ENCODE results near the gene FBXO11. TPM values are rescaled to one million over a fixed set of nuclear protein-coding genes. Genes with fewer than 3 reads are reported as not detected.

The FBXO11 gene
- total RNA-seq, 8 experiments from 2014 or later: 21.6 to 64.9 (median 46.6) TPM

GRCh38 chr2:47893771-47894170 is 12.5 kb downstream of the FBXO11 start:
- H3K4me1 ChIP-seq (replicated peaks in 1 of 2): peaks cover 7 to 13% of the 10 kb centered on the region in 2 donors
- no peak for ATAC-seq (replicated peaks in 6 of 8)
- whole genome bisulfite sequencing, 10 experiments: 100% methylated on average over 1 of the region's 1 CpG; no CpG with 5 or more reads in 6 of the 10 experiments
- H3K27ac ChIP-seq: no peak overlapping the region
- in situ Hi-C loops (cut with MboI; ENCODE audit: low pct_unique_long_range_greater_than_20kb in 2 of 9, low sequenced_read_pairs in 9 of 9, unreplicated experiment in 9 of 9): no loop called here
- no peak overlapping the region for H3K4me3 ChIP-seq

DNA sequence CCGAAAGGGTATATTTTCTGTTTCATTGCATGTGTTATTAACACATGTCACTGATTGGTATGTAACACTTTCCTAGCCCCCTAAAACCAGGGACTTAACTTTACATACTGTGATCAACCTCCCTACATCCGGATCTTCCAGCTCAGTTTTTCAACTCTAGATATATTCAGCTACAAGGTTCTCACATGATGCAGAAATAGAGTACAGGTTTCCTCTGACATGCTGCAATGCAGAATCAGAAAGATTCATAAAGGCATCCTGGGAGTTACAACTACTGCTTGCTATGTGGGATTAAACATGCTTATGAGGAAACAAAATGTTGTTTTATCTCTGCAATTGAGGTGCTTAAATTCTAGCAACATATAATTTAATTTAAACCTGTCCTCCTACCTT is 14.0 kb downstream of the FBXO11 start:
- ATAC-seq (replicated peaks in 6 of 8): no peak
- 92 to 100% (median 100%) methylated on average over 1 to 2 of the region's 2 CpGs; no CpG with 5 or more reads in 3 of the 10 experiments for WGBS, 10 experiments
- in situ Hi-C loops (cut with MboI; ENCODE audit: low pct_unique_long_range_greater_than_20kb in 2 of 9, low sequenced_read_pairs in 9 of 9, unreplicated experiment in 9 of 9): no loop called here
- Histone ChIP-seq H3K27ac (no peak overlapping the region), H3K4me1 (replicated peaks in 1 of 2) (peaks cover 7 to 12% of the 10 kb centered on the region in 2 donors), H3K4me3 (no peak overlapping the region)

GRCh38 chr2:47891369-47892337 is 14.6 kb downstream of the FBXO11 start:
- in situ Hi-C loops (cut with MboI; ENCODE audit: low pct_unique_long_range_greater_than_20kb in 2 of 9, low sequenced_read_pairs in 9 of 9, unreplicated experiment in 9 of 9): no loop called here
- ATAC-seq (replicated peaks in 6 of 8): peak in 1 of 8 experiments; percentile 38

DNA sequence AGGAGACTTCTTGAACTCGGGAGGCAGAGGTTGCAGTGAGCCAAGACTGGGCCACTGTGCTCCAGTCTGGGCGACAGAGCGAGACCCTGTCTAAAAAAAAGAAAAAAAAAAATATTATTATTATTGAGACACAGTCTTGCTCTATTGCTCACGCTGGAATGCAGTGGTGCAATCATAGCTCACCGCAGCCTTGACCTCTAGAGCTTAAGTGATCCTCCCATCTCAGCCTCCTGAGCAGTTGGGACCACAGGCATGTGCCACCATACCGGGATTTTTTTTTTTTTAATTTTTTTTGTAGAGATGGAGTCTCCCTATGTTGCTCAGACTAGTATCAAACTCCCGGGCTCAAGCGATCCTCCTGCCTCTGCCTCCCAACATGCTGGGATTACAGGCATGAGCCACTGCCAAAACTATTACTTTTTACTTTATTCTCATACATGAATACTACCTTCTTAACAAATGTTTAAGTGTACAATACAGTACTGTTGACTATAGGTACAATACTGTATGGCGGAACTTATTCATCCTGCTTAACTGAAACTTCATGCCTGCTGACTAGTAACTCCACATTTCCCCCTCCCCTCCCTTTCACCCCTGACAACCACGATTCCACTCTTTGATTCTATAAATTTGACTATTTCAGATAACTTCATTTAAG is 15.5 kb downstream of the FBXO11 start:
- WGBS, 10 experiments: 84 to 100% (median 93%) methylated on average over 1 to 9 of the region's 10 CpGs; no CpG with 5 or more reads in 1 of the 10 experiments
- no peak for ATAC-seq (replicated peaks in 6 of 8)
- no peak overlapping the region for H3K27ac ChIP-seq
- peaks cover 7 to 8% of the 10 kb centered on the region in 2 donors for H3K4me1 ChIP-seq (replicated peaks in 1 of 2)
- no peak overlapping the region for H3K4me3 ChIP-seq
- in situ Hi-C loops (cut with MboI; ENCODE audit: low pct_unique_long_range_greater_than_20kb in 2 of 9, low sequenced_read_pairs in 9 of 9, unreplicated experiment in 9 of 9): no loop called here

More at GRCh38 chr2:47891369-47892337, 14.6 kb downstream of the FBXO11 start:
- peaks cover 7 to 8% of the 10 kb centered on the region in 2 donors for H3K4me1 ChIP-seq (replicated peaks in 1 of 2)
- H3K4me3 ChIP-seq: no peak overlapping the region
- 80 to 100% (median 94%) methylated on average over 1 to 2 of the region's 2 CpGs; no CpG with 5 or more reads in 1 of the 10 experiments for WGBS, 10 experiments
- H3K27ac ChIP-seq: no peak overlapping the region

DNA sequence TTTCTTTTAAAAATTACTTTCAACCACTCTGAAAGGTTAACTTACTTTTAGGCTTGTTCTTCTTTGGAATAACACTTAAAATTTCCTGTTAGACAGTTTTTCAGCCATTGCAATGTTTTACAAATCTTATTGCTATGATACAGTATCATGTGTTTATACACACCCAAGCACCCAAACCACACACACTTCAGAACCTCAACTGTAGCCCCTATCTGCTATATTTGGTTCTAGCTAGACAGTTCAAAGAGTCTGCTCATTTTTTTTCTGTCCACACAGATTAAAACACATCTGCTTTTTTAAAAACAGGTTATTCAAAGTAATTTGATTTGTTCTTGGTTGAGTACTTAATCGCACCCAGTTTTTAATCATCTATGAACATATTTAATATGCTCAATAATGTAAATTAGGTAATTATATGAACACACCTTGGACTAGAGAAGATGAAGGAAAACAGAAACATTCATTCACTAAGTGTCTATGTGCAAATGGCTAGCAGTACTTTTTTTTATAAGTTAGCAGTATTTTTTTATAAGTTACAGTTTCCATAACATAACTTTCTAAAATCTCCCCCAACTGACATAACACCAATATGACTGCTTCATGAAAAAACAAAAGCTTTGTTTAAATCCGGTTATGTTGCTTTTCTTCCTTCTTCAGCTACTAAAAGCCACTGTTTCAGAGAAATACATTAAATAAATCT is 17.6 kb downstream of the FBXO11 start:
- WGBS, 10 experiments: 64 to 100% (median 97%) methylated on average over 1 to 2 of the region's 2 CpGs
- in situ Hi-C loops (cut with MboI; ENCODE audit: low pct_unique_long_range_greater_than_20kb in 2 of 9, low sequenced_read_pairs in 9 of 9, unreplicated experiment in 9 of 9): no loop called here
- no peak overlapping the region for H3K27ac ChIP-seq
- peak in 2 of 8 experiments; percentile 37 to 66 for ATAC-seq (replicated peaks in 6 of 8)
- H3K4me3 ChIP-seq: no peak overlapping the region
- peaks cover 3 to 7% of the 10 kb centered on the region in 2 donors for H3K4me1 ChIP-seq (replicated peaks in 1 of 2)

- in situ Hi-C loops (cut with MboI; ENCODE audit: low pct_unique_long_range_greater_than_20kb in 2 of 9, low sequenced_read_pairs in 9 of 9, unreplicated experiment in 9 of 9): no loop called here
- 80 to 100% (median 100%) methylated on average over 1 of the region's 1 CpG; no CpG with 5 or more reads in 4 of the 10 experiments for WGBS, 10 experiments
- no peak overlapping the region for H3K27ac ChIP-seq
- H3K4me3 ChIP-seq: no peak overlapping the region
- ATAC-seq (replicated peaks in 6 of 8): no peak
- H3K4me1 ChIP-seq (replicated peaks in 1 of 2): no peaks in the 10 kb centered on the region
Measured at GRCh38 chr2:47876912-47877311, 29.4 kb downstream of the FBXO11 start.

DNA sequence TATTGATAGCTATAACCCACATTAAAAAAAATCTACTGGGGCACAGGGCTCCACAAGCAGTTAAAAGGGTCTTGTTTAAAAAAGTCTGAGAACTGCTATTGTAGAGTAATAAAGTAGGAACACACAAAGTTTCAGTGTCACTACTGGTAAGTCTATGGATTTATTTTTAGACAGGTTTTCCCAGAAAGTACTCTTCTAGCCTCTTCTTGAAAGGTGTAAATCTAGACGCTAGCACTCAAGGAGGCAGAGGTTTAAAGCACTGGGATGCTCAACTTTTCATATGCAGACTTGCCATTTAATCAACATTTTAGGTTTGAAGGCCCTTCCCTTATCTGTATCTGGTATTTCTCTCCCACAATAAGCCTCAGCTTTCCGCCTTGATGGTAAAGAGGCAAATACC is 33.4 kb downstream of the FBXO11 start:
- WGBS, 10 experiments: 78 to 100% (median 94%) methylated on average over 1 to 2 of the region's 2 CpGs; no CpG with 5 or more reads in 2 of the 10 experiments
- in situ Hi-C loops (cut with MboI; ENCODE audit: low pct_unique_long_range_greater_than_20kb in 2 of 9, low sequenced_read_pairs in 9 of 9, unreplicated experiment in 9 of 9): loop anchor here in 1 of 9 experiments (25.0 kb wide), 1 partner anchor 539 kb away; no protein-coding TSS in a partner anchor

GRCh38 chr2:47870641-47871540 is 35.4 kb downstream of the FBXO11 start:
- in situ Hi-C loops (cut with MboI; ENCODE audit: low pct_unique_long_range_greater_than_20kb in 2 of 9, low sequenced_read_pairs in 9 of 9, unreplicated experiment in 9 of 9): loop anchor here in 1 of 9 experiments (25.0 kb wide), 1 partner anchor 541 kb away; no protein-coding TSS in a partner anchor
- peak overlapping the region in 1 of 2 donors; percentile 7 for H3K27ac ChIP-seq
- H3K4me1 ChIP-seq (replicated peaks in 1 of 2): peaks cover 12 to 14% of the 10 kb centered on the region in 2 donors
- no peak overlapping the region for H3K4me3 ChIP-seq
- WGBS, 10 experiments: 60 to 86% (median 73%) methylated on average over 1 to 6 of the region's 7 CpGs; no CpG with 5 or more reads in 1 of the 10 experiments
- ATAC-seq (replicated peaks in 6 of 8): no peak

More for the DNA sequence above, 33.4 kb downstream of the FBXO11 start:
- Histone ChIP-seq H3K4me1 (replicated peaks in 1 of 2) (peaks cover 12 to 14% of the 10 kb centered on the region in 2 donors), H3K4me3 (no peak overlapping the region), H3K27ac (no peak overlapping the region)
- no peak for ATAC-seq (replicated peaks in 6 of 8)

- peak overlapping the region in 1 of 2 donors; percentile 7 for H3K27ac ChIP-seq
- 21 to 88% (median 37%) methylated on average over 1 to 2 of the region's 2 CpGs; no CpG with 5 or more reads in 3 of the 10 experiments for WGBS, 10 experiments
- ATAC-seq (replicated peaks in 6 of 8): peak; percentile 24 to 88 (median 66)
Measured at GRCh38 chr2:47869859-47870595, 36.3 kb downstream of the FBXO11 start.

DNA sequence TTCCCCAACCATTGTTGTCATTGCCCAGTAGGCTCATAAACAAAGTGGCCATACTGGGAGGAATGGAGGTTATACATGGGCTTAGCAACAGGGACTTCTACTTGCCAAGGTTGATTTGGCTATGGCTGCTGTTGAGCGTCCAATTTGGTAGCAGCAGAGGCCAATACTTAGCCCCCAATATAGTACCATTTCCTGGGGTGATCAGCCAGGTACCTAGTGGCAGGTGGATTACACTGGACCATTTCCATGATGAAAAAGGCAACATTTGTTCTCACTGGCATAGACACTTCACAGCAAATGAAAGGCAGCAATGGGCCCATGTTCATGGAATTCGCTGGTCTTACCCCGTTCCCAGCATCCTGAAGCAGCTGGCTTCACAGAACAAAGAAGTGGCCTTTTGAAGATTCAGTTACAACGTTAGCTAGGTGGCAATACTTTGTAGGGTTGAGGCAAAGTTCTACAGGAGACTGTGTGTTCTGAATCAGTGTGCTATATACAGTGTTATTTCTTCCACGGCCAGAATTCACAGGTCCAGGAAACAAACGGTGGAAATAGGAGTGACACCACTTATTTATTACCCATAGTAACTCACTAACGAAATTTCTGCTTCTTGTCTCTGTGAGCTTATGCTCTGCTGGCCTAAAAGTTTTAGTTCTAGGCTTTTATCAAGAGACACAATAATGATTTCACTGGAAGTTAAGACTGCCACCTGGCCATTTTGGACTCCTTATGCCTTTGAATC is 37.5 kb downstream of the FBXO11 start:
- WGBS, 10 experiments: 88 to 100% (median 92%) methylated on average over 1 to 7 of the region's 7 CpGs; no CpG with 5 or more reads in 1 of the 10 experiments
- in situ Hi-C loops (cut with MboI; ENCODE audit: low pct_unique_long_range_greater_than_20kb in 2 of 9, low sequenced_read_pairs in 9 of 9, unreplicated experiment in 9 of 9): loop anchor here in 1 of 9 experiments (25.0 kb wide), 1 partner anchor 544 kb away; no protein-coding TSS in a partner anchor
- no peak for ATAC-seq (replicated peaks in 6 of 8)
- H3K4me3 ChIP-seq: no peak overlapping the region
- peaks cover 12 to 14% of the 10 kb centered on the region in 2 donors for H3K4me1 ChIP-seq (replicated peaks in 1 of 2)
- no peak overlapping the region for H3K27ac ChIP-seq

More at GRCh38 chr2:47869859-47870595, 36.3 kb downstream of the FBXO11 start:
- Histone ChIP-seq H3K4me3 (no peak overlapping the region), H3K4me1 (replicated peaks in 1 of 2) (peaks cover 12 to 14% of the 10 kb centered on the region in 2 donors)
- in situ Hi-C loops (cut with MboI; ENCODE audit: low pct_unique_long_range_greater_than_20kb in 2 of 9, low sequenced_read_pairs in 9 of 9, unreplicated experiment in 9 of 9): loop anchor here in 1 of 9 experiments (25.0 kb wide), 1 partner anchor 542 kb away; no protein-coding TSS in a partner anchor

All from motor neuron (in vitro differentiated cells).